Measurements from ENCODE around the gene EVA1B. TPM values are rescaled to one million over a fixed set of nuclear protein-coding genes. Genes with fewer than 3 reads are reported as not detected.

Gene EVA1B
- polyA plus RNA-seq, 1 donor (not counting 4 experiments of a cell fraction or from before 2014, with no cell fraction given) = 2.4 TPM

GRCh38 chr1:36279110-36279788 lies 44.2 kb downstream of the EVA1B start:
- no peak overlapping the region for H3K4me3 ChIP-seq (ENCODE audit: control insufficient read depth in 2 of 3, extremely low read depth in 1 of 3, insufficient read depth in 2 of 3, low read depth in 1 of 3, low read length in 3 of 3)
- no peaks in the 10 kb centered on the region for H3K4me1 ChIP-seq (ENCODE audit: control insufficient read depth, extremely low read depth, insufficient read depth, low read length)
- dilution Hi-C loops (cut with MboI; ENCODE audit: extremely low pct_ligation_motif_present, low sequenced_read_pairs) = no loop called here
- H2AFZ ChIP-seq (ENCODE audit: control insufficient read depth, low read length) = no peak overlapping the region
- FAIRE-seq (no peak), DNase-seq (ENCODE audit: low read depth, low spot score) (no peak)
- no peak overlapping the region for H3K9ac ChIP-seq (ENCODE audit: control insufficient read depth, extremely low read depth, insufficient read depth, low read length)
- no peak overlapping the region for H3K27ac ChIP-seq (ENCODE audit: control insufficient read depth, insufficient read depth, low read length)
- TF ChIP-seq EZH2 (IDR thresholded peaks at IDR 0.05; ENCODE audit: low read length) (no peak), CTCF (optimal IDR thresholded peaks at IDR 0.05 in 1 of 3, IDR thresholded peaks at IDR 0.05 in 1 of 3, conservative IDR thresholded peaks at IDR 0.05 in 1 of 3; ENCODE audit: extremely low read depth in 1 of 3, insufficient read depth in 2 of 3, low read length in 3 of 3) (no peak)
- peaks cover 2% of the 10 kb centered on the region for H3K9me1 ChIP-seq (ENCODE audit: control insufficient read depth, extremely low read depth, insufficient read depth, low read length)
- no peaks in the 10 kb centered on the region for H4K20me1 ChIP-seq (ENCODE audit: control insufficient read depth, extremely low read depth, insufficient read depth, low read length)
- H3K36me3 ChIP-seq (ENCODE audit: control insufficient read depth in 2 of 2, extremely low read depth in 1 of 2, insufficient read depth in 2 of 2, low read length in 2 of 2) = peaks cover 1 to 7% of the 10 kb centered on the region in 2 experiments
- no peak overlapping the region for H3K4me2 ChIP-seq (ENCODE audit: control insufficient read depth, extremely low read depth, insufficient read depth, low read depth, low read length)
- H3K27me3 ChIP-seq (ENCODE audit: control insufficient read depth, extremely low read depth, insufficient read depth, low read length) = no peaks in the 10 kb centered on the region
- H3K79me2 ChIP-seq (ENCODE audit: control insufficient read depth, insufficient read depth, low read length) = peaks cover 53% of the 10 kb centered on the region
- H3K9me3 ChIP-seq (ENCODE audit: control insufficient read depth, low read depth, low read length) = no peaks in the 10 kb centered on the region

- Histone ChIP-seq H3K9me1 (ENCODE audit: control insufficient read depth, extremely low read depth, insufficient read depth, low read length) (peaks cover 2% of the 10 kb centered on the region), H3K9me3 (ENCODE audit: control insufficient read depth, low read depth, low read length) (no peaks in the 10 kb centered on the region), H3K4me3 (ENCODE audit: control insufficient read depth in 2 of 3, extremely low read depth in 1 of 3, insufficient read depth in 2 of 3, low read depth in 1 of 3, low read length in 3 of 3) (no peak overlapping the region), H3K27me3 (ENCODE audit: control insufficient read depth, extremely low read depth, insufficient read depth, low read length) (no peaks in the 10 kb centered on the region), H3K79me2 (ENCODE audit: control insufficient read depth, insufficient read depth, low read length) (peaks cover 74% of the 10 kb centered on the region), H3K4me2 (ENCODE audit: control insufficient read depth, extremely low read depth, insufficient read depth, low read depth, low read length) (no peak overlapping the region), H3K36me3 (ENCODE audit: control insufficient read depth in 2 of 2, extremely low read depth in 1 of 2, insufficient read depth in 2 of 2, low read length in 2 of 2) (peaks cover 5 to 6% of the 10 kb centered on the region in 2 experiments), H3K27ac (ENCODE audit: control insufficient read depth, insufficient read depth, low read length) (no peak overlapping the region), H2AFZ (ENCODE audit: control insufficient read depth, low read length) (no peak overlapping the region), H3K4me1 (ENCODE audit: control insufficient read depth, extremely low read depth, insufficient read depth, low read length) (no peaks in the 10 kb centered on the region), H3K9ac (ENCODE audit: control insufficient read depth, extremely low read depth, insufficient read depth, low read length) (no peak overlapping the region), H4K20me1 (ENCODE audit: control insufficient read depth, extremely low read depth, insufficient read depth, low read length) (no peaks in the 10 kb centered on the region)
- no peak for FAIRE-seq
- dilution Hi-C loops (cut with MboI; ENCODE audit: extremely low pct_ligation_motif_present, low sequenced_read_pairs) = no loop called here
- TF ChIP-seq EZH2 (IDR thresholded peaks at IDR 0.05; ENCODE audit: low read length) = no peak
- no peak for TF ChIP-seq CTCF (optimal IDR thresholded peaks at IDR 0.05 in 1 of 3, IDR thresholded peaks at IDR 0.05 in 1 of 3, conservative IDR thresholded peaks at IDR 0.05 in 1 of 3; ENCODE audit: extremely low read depth in 1 of 3, insufficient read depth in 2 of 3, low read length in 3 of 3)
- DNase-seq (ENCODE audit: low read depth, low spot score) = no peak
Observed at GRCh38 chr1:36276688-36277087, 46.8 kb downstream of the EVA1B start.
